Skeletal muscle satellite cell (primary cell): ENCODE data around the gene PRMT7.
"Not testable (repeated sequence)": the region's sequence is repeated elsewhere in the genome, so short reads cannot be mapped to it uniquely, and the experiment has no call there.

Experiments used
- H3K27me3 ChIP-seq: 2 replicates; pipeline ENCODE4 v1.7.0; 2013; ENCODE audit warnings: low read length; ENCODE audit not compliant: control insufficient read depth, insufficient read depth
- H3K36me3 ChIP-seq: 2 replicates; pipeline ENCODE4 v1.7.0; 2013; ENCODE audit warnings: mild to moderate bottlenecking, control low read depth, low read length; ENCODE audit not compliant: insufficient read depth
- H3K4me1 ChIP-seq: 2 replicates; pipeline ENCODE4 v1.7.0; 2013; ENCODE audit warnings: low read length; ENCODE audit not compliant: control insufficient read depth, insufficient read depth
- H3K4me2 ChIP-seq: 2 replicates; pipeline ENCODE4 v1.7.0; 2013; ENCODE audit warnings: mild to moderate bottlenecking, low read length
- H3K4me3 ChIP-seq: 2 replicates; pipeline ENCODE4 v1.7.0; 2013; ENCODE audit warnings: low read length
- H3K9ac ChIP-seq: 2 replicates; pipeline ENCODE4 v1.7.0; 2013; ENCODE audit warnings: mild to moderate bottlenecking, low read depth, low read length, moderate library complexity
- H3K9me3 ChIP-seq: replicated peaks from 2 replicates; pipeline ENCODE4 v1.7.0; 2013; ENCODE audit warnings: mild to moderate bottlenecking, control low read depth, low read length

PRMT7 gene

DNA sequence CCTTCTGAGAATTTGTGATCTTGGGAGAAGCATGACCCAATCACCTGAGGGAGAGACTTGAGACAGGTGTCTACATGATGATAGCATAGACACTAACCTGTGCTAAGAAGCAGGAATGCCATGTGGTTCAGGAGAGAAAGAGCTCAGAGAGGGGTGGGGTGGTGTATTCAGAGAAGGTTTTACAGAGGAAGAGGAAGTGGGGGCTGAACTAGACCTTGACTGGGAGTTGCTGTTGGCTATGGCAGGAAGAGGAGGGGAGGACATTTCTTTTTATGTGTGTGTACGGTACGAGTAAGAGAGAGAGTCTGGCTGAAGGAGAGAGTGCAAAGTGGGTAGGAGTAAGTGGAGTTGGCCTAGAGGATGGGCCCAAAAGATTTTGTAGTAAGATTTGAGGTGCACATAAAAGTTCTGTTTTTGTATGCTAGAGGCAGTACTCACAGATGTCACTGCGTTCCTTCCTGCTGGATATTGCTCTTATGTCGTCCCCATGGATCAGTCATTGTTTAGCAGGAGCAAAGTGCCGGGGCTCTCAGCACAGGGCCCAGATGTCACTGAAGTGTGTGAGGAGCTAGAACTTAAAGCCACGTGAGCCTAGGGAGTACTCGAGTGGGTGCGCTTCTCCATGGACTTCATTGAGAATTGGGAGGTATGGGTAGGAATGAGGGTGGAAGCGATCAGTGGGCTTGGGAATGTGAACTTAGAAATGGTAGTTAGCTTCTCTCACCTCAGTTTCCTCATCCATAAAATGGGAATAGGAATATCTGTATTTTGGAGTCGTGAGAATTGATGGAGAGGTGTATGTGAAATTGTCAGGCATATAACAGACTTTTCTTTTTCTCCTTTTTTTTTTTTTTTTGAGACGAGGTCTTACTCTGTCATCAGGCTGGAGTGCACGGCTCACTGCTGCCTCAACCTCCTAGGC lies 24.4 kb upstream of the PRMT7 start:
- H3K4me3 ChIP-seq, result no peak overlapping the region

DNA sequence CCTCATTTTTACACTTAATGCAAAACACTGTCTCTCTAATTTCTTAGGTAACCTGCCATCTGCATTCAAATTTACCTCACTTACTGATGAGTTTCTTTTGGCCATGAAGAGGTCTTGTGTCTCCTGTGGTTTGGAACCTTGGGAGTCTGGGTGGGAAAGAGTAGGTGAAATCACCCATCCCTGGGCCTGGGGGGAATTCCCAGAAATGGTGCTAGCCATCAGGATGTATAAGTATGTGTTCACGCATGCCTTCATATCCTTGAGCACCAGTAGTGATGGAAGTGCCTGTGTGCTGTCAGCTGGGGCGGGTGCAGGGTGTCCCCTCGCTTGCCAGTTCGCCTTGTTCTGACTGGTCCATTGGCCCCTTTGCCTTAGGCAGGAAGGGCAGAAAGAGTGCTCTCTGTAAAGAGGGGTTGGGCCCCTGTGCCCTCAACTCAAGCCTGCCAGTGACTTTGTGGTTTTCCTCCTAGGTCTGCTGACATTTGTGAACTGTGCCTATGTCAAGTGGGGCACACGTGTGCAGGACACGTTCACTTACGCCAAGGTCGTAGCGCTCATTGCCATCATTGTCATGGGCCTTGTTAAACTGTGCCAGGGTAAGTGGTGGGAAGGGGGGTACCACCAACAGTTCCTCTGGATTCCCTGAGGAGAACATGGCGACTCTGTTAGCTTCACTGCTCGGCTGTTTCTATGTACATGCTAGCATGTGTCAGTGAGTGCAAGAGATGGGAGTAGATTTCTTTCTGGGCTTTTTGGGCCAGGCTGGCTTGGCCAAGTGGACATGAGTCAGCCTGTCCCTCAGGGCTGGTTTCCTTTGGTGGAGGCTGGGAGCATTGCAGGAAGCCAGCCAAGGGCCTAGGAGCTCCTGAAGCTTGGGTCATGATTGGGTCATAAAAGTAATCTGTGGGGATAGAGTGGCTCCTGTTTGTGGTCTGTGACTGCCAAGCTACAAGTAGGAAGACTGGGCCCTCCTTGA lies 23.3 kb upstream of the PRMT7 start:
- peak overlapping the region; percentile 15 for H3K4me3 ChIP-seq
- H3K4me1 ChIP-seq, result peaks cover 34% of the 10 kb centered on the region
- H3K36me3 ChIP-seq, result peaks cover 70% of the 10 kb centered on the region
- peak overlapping the region; percentile 29 for H3K4me2 ChIP-seq
- no peak overlapping the region for H3K9ac ChIP-seq
- H3K27me3 ChIP-seq, result no peaks in the 10 kb centered on the region
- no peaks in the 10 kb centered on the region for H3K9me3 ChIP-seq

More for the DNA sequence above, 24.4 kb upstream of the PRMT7 start:
- Histone ChIP-seq H3K9ac (no peak overlapping the region), H3K9me3 (no peaks in the 10 kb centered on the region), H3K4me1 (peaks cover 34% of the 10 kb centered on the region), H3K4me2 (no peak overlapping the region), H3K27me3 (no peaks in the 10 kb centered on the region), H3K36me3 (peaks cover 61% of the 10 kb centered on the region)

DNA sequence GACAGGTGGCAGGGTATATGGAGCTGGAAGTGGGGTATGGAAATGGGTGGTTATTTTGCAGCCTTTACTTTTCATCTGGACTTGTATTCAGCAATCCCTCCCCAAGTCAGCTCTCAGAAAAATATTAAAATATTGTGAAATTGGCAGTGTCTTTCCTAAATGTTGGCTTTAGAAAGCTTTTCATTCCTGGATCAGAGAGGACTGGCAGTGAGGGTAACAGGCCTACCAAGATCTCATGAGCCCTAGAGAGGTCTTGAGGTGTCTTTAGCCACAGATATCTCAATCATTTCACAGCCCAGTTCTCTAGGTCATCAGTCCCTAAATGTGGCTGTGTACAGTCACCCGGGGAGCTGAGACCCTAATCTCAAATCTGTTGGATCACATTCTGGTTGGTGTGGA lies 22.6 kb upstream of the PRMT7 start:
- Histone ChIP-seq H3K4me1 (peaks cover 34% of the 10 kb centered on the region), H3K4me3 (no peak overlapping the region), H3K4me2 (no peak overlapping the region), H3K27me3 (no peaks in the 10 kb centered on the region), H3K9ac (no peak overlapping the region), H3K9me3 (no peaks in the 10 kb centered on the region), H3K36me3 (peaks cover 68% of the 10 kb centered on the region)

GRCh38 chr16:68288796-68289195 lies 22.0 kb upstream of the PRMT7 start:
- not testable (repeated sequence) for H3K9me3 ChIP-seq, H3K4me2 ChIP-seq, H3K27me3 ChIP-seq, H3K9ac ChIP-seq, H3K4me3 ChIP-seq
- Histone ChIP-seq H3K4me1 (peaks cover 34% of the 10 kb centered on the region), H3K36me3 (peaks cover 68% of the 10 kb centered on the region)

- H3K4me1 ChIP-seq, result peaks cover 34% of the 10 kb centered on the region
- H3K9ac ChIP-seq, result peak overlapping the region; percentile 13
- H3K4me3 ChIP-seq, result no peak overlapping the region
- peaks cover 68% of the 10 kb centered on the region for H3K36me3 ChIP-seq
- H3K9me3 ChIP-seq, result no peaks in the 10 kb centered on the region
- H3K4me2 ChIP-seq, result no peak overlapping the region
- H3K27me3 ChIP-seq, result no peaks in the 10 kb centered on the region
These were observed 21.6 kb upstream of the PRMT7 start for GRCh38 chr16:68289202-68289601.

DNA sequence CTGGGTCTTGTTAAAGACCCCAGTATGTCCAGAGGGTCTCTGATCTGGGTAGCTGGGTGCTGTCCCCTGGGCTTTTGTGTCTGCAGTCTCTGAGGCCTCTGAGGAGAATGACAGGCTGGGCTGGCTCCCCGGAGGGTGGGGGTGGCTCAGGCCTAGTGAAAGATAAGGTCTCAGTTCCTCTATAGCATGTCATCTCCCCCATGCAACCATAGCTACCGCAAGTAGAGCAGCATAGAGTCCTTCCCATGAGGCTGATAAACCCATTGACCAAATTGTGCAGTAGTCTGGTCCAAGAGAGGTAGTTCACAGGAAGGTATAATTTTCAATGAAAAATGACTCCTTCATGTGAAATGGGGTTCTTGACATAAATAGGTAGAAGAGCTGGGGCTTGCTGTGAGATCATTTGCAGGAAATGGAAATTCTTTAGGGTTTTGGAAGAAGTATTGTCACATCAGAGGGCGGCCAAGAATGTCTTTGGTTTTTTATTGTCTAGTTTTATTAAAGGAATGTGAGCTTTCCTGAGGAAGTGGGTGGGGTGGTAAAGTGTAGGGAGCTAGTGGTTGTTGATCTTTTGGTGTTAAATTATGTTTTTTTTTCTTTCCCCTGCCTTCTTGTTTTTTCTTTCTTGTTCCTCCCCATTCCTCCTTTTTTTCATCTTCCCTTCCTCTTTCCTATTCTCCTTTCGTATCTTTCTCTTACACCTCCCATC lies 21.0 kb upstream of the PRMT7 start:
- Histone ChIP-seq H3K27me3 (no peaks in the 10 kb centered on the region), H3K4me2 (peak overlapping the region; percentile 37), H3K36me3 (peaks cover 73% of the 10 kb centered on the region), H3K9me3 (no peaks in the 10 kb centered on the region), H3K4me3 (peak overlapping the region; percentile 41), H3K9ac (peak overlapping the region; percentile 18), H3K4me1 (peaks cover 34% of the 10 kb centered on the region)

GRCh38 chr16:68290450-68290849 lies 20.4 kb upstream of the PRMT7 start:
- Histone ChIP-seq H3K4me3 (peak overlapping the region; percentile 41), H3K4me2 (peak overlapping the region; percentile 37), H3K9ac (peak overlapping the region; percentile 18), H3K4me1 (peaks cover 34% of the 10 kb centered on the region), H3K36me3 (peaks cover 73% of the 10 kb centered on the region), H3K9me3 (no peaks in the 10 kb centered on the region), H3K27me3 (no peaks in the 10 kb centered on the region)

DNA sequence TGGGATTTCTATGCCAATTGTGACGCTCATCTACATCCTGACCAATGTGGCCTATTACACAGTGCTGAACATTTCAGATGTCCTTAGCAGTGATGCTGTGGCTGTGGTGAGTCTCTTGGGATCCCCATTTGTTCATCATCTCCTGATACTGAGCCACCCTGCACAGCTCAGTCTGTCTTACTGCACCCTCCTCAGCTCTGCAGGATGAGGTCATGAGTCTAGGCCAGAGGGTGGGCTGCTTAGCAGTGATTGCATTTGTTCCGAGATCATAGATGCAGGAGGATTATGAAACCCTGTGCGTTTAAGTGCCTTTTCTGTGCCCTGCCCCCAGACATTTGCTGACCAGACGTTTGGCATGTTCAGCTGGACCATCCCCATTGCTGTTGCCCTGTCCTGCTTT lies 19.6 kb upstream of the PRMT7 start:
- Histone ChIP-seq H3K4me2 (no peak overlapping the region), H3K4me1 (peaks cover 34% of the 10 kb centered on the region), H3K4me3 (no peak overlapping the region), H3K36me3 (peaks cover 75% of the 10 kb centered on the region), H3K9ac (no peak overlapping the region), H3K9me3 (no peaks in the 10 kb centered on the region), H3K27me3 (no peaks in the 10 kb centered on the region)

- no peak overlapping the region for H3K4me3 ChIP-seq
- no peaks in the 10 kb centered on the region for H3K9me3 ChIP-seq
- H3K4me1 ChIP-seq, result peaks cover 29% of the 10 kb centered on the region
These were observed 18.4 kb upstream of the PRMT7 start for GRCh38 chr16:68292425-68292824.

GRCh38 chr16:68296291-68296690 lies 14.5 kb upstream of the PRMT7 start:
- H3K4me3 ChIP-seq, result no peak overlapping the region
- no peaks in the 10 kb centered on the region for H3K27me3 ChIP-seq
- no peaks in the 10 kb centered on the region for H3K9me3 ChIP-seq
- H3K4me2 ChIP-seq, result no peak overlapping the region
- H3K36me3 ChIP-seq, result peaks cover 90% of the 10 kb centered on the region
- H3K9ac ChIP-seq, result no peak overlapping the region
- H3K4me1 ChIP-seq, result peaks cover 19% of the 10 kb centered on the region

More at GRCh38 chr16:68292425-68292824, 18.4 kb upstream of the PRMT7 start:
- no peak overlapping the region for H3K9ac ChIP-seq
- H3K27me3 ChIP-seq, result no peaks in the 10 kb centered on the region
- H3K4me2 ChIP-seq, result no peak overlapping the region
- H3K36me3 ChIP-seq, result peaks cover 76% of the 10 kb centered on the region

DNA sequence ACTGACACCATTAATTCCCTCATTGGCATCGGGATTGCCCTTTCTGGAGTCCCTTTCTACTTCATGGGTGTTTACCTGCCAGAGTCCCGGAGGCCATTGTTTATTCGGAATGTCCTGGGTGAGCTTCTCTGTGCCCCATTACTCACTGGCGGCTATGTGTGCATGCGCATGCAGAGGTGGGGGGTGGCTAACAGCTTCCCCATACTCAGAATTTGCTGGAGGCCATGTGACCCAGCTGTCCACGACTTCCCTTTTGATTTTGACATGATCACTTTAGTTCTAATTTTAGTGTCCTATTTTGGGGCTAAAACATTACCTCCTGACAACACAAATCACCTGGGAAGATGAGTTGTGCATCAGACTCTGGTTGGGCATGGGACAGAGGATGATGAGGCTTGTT lies 14.1 kb upstream of the PRMT7 start:
- Histone ChIP-seq H3K9ac (no peak overlapping the region), H3K4me3 (no peak overlapping the region), H3K4me2 (no peak overlapping the region), H3K9me3 (no peaks in the 10 kb centered on the region), H3K4me1 (peaks cover 19% of the 10 kb centered on the region), H3K27me3 (no peaks in the 10 kb centered on the region), H3K36me3 (peaks cover 89% of the 10 kb centered on the region)
